ENCODE measurements around the gene PODXL.
"Not testable (repeated sequence)": the region's sequence is repeated elsewhere in the genome, so short reads cannot be mapped to it uniquely, and the experiment has no call there.

PODXL gene

DNA sequence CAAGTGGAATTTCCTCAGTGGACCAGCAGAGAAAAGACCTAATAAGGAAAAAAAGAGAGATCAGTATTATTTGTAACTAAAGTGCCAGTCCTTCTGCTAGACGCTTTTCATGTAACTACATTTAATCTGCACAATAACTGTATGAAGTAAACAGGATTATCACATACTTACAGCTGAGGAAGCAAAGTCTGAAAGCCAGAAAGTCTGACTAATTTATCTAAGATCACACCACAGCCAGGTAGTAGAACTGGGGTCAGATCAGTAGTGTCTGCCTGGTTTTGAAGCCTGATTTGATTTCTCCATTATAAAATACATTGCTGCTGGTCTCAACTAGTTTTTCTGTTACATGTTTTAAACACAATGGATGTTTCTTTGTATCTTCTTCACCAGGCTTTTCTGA, 69.2 kb downstream of the PODXL start:
- DNase-seq, result no peak

DNA sequence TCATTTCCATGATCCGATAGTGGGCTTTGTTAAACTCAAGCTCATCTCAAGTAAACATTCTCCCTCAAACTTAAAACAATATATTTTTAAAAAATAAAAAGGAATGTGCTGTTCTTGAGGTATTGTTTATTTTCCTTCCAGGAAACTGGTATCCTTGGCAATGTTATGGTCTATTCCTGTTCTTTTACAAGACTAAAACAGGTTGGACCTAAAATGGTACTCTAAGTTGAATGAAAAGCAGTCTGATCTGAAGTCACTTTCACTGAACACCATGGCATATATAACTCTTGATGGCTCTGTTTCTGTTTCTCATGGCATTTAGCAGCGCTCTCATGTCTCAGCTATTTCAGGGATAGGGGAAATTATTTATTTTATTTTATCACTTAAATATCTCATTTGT, 70.1 kb downstream of the PODXL start:
- DNase-seq, result no peak

DNA sequence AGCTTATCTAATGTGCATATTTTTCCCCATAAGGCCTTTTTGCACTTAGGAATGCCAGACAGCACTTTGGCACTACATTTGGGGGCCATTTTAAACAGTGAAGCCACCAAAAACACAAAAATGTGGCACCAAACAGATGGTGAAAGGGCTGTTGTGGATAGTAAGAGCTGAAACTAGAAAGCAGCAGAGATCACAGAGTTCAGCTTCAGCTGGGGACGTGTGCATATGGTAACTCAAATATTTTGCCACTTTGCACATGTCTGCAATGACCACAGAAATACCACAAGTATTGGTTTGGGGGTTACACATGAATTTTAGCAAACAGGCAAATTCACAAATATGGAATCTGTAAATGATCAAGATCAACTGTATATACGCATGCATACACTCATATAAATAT, 72.8 kb downstream of the PODXL start:
- DNase-seq, result no peak

DNA sequence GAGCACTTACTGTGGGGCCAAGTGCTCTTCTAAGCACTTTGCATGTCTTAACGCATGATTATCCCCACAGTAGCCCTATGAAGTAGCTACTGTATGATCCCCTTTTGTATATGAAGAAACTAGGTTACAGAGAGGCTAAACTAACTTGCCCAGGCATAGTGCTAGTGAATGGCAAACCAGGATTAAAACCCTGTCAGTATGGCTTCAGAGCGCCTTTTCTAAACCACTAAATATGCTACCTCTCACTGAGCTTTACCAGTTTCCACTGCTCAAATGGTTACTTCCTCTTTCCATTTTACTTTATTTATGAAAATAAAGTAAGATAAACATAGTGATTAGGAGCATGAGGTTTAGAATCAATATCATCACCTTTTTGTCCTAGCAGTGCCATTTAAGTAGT, 73.6 kb downstream of the PODXL start:
- no peak for DNase-seq

DNA sequence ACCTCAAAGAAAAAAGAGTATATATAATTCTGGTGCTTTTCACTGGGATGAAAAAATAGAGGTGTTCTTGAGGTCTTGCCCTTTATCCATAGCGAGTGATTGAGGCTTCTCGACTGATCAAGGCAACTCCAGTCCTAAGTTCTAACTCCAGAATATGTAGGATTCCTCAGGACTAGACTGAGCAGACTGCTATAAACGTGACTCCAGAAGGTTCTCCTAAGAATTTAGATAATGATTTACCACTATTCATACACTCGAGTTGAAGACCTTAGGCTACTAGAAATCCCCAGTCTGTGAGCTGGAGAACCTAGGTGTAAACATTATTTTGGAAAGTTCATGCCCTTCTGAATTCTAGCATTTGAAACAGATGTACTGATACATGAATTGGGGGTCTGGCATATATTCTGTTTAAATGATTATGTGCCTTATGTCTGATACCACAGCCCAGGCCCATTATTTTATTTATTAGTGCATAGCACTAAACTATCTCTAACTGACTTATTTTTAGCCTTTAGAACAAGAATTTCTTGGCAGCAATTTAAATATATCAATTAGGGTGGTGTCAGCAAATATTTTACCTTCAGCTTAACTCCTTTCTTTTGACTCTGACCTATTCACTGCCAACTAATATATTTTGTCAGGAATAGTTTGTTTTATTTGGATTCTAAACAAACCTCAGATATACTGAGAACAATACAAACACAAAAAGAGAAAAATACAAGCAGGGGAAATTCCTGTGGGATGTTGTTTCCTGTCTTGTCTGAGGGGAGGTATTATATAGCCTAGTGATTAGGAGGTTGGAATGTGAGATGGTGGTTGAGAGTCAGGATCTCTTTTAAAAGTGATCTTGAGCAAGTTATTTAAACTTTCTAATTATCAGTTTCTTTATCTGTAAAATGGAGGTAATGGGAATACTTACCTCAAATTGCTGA, 75.8 kb downstream of the PODXL start:
- DNase-seq, result no peak

DNA sequence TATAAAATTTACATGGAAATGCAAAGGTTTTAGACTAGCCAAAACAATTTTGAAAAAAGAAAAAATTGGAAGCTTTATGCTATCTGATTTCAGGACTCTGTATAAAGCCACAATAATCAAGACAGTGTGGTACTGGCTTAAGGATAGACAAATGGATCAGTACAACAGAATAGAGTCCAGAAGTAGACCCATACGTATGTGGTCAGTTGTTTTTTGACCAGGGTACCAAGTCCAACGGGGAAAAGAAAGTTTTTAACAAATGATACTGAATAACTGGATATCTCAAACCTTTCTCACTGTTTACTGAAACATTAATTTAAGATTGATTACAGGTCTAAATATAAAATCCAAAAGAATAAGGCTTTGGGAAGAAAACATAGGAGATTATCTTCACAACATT, 79.7 kb downstream of the PODXL start:
- no peak for DNase-seq

DNA sequence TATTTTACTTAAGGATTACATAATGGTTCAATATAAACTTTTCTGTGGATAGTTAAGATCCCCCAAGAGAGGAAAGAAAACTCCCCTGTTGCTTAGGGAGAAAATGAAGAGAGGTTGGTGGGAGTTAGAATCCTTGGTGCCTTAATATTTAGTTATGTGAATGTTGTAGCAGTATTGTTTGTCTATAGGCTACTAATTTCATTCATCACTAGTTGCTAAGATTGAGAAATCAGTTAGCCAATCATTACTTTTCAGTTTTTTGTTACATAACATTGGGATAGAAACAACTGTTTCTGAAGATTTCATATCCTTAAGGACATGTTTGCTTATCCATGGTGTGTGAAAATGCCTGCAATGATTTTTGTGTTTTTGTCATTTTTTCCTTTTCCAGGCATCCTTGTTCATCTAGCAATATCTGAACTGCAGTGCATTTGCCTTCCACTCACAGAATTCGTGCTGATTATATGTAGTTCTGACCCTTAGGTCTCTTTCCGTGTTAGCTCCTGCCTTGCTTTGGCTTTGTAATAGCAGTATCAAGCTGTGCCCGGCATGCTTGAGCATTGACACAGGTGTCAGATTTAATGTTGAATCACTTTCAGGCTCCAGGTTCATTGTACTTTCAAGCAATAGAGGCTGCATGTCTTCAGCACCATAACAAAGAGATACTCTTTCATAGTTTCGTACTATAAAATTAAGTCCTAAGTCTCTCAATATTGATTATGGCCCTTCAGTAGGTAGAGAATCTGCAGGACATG, 85.0 kb downstream of the PODXL start:
- peak; percentile 5 for DNase-seq

DNA sequence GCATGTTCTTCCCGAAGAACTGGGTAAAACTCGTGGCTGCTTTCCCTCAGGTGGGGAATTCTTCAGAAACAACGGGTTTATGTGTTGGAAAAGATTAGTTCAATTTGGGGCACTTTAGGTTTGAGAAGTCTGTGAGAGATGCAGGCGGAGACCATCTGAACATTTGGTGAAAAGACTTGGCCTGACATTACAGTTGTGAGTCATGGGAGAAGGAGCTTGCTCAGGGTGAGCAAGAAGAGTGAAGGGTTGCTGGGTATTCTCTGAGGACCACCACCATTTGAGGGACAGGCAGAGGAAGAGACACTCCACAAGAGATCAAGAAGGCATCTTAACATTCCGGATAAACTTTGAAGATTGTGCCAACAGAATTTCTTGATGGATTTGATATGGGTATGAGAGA, 88.6 kb downstream of the PODXL start:
- no peak for DNase-seq

DNA sequence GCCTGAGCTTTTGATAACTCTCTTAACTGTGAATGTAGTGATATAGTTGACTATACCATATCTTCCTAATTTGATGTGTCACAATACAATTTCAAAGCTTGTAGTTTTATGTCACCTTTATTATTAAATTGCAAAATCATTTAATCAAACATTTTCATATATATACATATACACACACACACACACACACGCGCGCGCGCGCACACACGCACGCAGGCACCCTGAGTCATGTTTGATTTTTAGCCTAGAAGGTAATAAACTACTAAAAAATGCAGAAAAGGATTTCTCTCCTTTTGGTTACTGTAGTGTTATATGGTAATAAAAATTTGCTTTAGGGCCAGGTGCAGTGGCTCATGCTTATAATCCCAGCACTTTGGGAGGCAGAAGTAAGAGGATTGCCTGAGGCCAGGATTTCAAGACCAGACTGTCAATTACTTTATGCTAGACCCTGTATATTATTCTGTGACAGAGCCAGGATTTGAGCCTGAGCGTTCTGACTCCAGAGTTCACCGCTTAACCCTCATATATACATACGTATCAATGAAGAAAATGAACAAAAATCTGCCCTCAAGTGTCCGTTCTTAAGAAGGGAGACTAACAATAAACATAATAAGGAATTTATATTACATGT, 89.6 kb downstream of the PODXL start:
- DNase-seq, result no peak

DNA sequence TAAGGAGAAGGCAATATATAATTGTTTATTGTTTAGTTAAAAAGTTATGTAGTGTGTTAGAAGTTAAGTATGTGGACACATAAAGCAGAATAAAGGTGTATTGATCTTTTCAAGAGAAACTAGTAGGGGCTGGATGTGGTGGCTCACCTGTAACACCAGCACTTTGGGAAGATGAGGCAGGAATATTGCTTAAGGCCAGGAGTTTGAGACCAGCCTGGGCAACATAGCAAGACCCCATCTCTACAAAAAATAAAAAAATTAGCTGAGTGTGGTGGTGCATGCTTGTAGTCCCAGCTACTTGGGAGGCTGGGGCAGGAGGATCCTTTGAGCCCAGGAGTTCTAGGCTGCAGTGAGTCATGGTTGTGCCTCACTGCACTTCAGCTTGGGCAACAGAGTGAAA, 93.7 kb downstream of the PODXL start:
- not testable (repeated sequence) for DNase-seq

DNA sequence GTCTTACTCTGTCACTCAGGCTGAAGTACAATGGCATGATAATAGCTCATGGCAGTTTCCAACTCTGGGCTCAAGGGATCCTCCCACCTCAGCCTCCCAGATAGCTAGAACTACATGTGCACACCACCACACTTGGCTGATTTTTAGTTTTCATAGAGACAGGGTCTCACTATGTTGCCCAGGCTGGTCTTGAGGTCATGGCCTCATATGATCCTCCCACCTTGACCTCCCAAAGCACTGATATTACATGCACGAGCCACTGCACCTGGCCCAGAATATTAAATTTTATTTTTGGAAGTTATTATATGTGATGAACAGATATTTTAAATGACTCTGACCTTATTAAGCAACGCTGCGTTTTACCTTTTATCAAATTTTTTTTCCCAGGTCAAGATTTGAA, 94.4 kb downstream of the PODXL start:
- no peak for DNase-seq

DNA sequence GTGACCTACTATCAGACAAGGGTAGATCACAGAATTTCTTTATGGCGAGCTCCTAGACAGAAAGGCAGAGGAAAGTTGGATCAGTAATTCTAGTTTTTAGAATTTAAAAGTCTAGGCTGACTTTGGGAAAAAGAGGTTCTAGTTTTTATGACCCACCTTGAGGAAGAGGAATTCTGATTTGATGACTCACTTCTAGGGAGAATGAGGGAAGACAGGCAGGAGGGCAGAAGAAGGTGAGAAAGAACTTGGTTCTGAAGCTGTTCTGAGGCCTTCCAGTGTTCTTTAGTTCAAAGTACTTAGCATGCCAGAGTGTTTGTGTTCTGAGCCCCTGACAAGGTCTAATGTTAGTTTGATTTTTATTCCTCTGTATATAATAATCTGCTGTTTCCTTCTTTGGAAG, 97.2 kb downstream of the PODXL start:
- DNase-seq, result no peak

DNA sequence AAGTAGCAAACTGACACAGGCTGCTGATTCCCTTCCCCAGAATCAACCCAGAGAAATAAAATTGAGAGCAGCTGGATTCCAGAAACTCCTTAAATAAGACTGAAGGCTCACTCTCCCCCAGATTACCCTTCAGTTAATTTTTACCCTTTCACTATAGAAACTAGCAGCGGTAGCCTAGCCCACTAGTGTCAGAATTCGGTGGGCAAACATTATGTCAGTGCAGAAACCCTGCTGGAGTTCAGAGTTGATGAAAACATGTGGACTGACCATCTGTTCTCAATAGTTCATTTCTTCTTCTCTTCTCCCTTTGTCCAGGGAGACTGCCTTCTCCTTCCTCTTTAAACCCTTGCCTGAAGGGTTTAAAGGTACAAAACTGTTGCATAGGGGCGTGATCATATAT, 100.1 kb downstream of the PODXL start:
- DNase-seq, result no peak

DNA sequence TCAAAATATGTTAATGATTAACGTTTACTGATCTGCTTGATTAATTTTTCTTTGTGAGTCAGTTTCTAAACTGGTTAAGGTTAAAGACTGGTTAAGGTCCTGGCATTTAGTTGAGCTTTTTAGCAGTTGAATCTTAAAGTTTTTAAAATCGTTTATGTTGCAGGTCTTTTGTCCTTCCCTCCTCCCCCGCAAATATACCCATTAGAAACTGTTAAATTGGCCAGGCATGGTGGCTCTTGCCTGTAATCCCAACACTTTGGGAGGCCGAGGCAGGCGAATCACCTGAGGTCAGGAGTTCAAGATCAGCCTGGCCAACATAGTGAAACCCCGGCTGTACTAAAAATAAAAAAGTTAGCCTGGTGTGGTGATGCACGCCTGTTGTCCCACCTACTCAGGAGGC, 100.9 kb downstream of the PODXL start:
- DNase-seq, result no peak

DNA sequence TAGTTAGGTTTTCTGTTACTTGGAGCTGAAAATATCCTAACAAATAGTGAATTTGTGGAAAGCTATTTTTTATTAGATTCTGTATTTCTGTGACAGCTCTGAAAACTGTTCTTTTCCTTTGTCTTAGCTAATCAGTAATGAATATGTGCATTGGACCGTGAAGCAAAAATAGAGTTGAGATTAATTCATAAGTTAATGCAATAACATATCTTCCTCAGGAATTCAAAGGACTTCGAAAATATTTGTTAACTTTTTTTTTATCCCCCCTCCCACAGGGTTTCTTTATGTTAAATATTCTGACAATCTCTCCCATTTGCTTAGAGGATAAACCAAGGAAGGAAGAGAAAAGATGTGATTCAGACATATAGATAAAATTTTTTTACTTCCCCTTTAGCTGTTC, 101.4 kb downstream of the PODXL start:
- no peak for DNase-seq

DNA sequence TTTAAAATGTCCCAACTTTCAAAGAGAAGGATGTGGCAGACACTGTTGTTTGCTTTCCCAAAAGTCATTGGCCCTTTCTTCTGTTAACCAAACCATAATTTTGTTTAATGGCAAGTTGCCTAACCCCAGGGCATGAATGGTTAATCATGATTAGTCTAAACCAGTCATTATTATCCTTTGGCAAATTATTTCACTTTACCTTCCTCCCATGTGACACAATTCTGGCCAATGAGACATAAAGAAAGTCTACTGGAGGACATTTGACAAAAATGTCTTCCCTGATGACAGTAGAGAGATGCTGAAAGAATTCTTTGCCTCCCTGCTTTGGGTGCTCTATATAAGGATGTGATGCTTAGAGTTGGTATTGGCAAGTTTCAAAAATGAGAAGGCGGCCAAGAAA, 101.9 kb downstream of the PODXL start:
- no peak for DNase-seq

Measured in DMS153 (cell line).